Fibroblast of the aortic adventitia (primary cell): Measurements from ENCODE around the gene RUNDC1. TPM values are rescaled to one million over a fixed set of nuclear protein-coding genes. Genes with fewer than 3 reads are reported as not detected.
"Not testable (repeated sequence)": the region's sequence is repeated elsewhere in the genome, so short reads cannot be mapped to it uniquely, and the experiment has no call there.

Experiments used
- DNase-seq: peaks from one replicate; pipeline ENCODE4 v3.0.0-alpha.2; 2010; ENCODE audit warnings: low read depth
- H3K4me3 ChIP-seq: 2 replicates; pipeline ENCODE4 v1.5.1; 2011; ENCODE audit warnings: low read depth, mild to moderate bottlenecking, control low read depth, low read length, moderate library complexity
- total RNA-seq: library from RNA; depleted of rRNA; stranded (reverse); fragments of >200 nt; gene quantifications from 2 replicates; pipeline ENCODE4 v1.2.3, GENCODE V29; 2012; ENCODE audit warnings: low replicate concordance
- TF ChIP-seq, protein P1 (sequence below): IDR thresholded peaks from 2 replicates; pipeline ENCODE4 v1.5.1; 2011; ENCODE audit warnings: mild to moderate bottlenecking, low read length, control low read depth, inconsistent platforms; ENCODE audit not compliant: insufficient read depth

Gene RUNDC1
- total RNA-seq, 1 donor: 7.7 TPM

DNA sequence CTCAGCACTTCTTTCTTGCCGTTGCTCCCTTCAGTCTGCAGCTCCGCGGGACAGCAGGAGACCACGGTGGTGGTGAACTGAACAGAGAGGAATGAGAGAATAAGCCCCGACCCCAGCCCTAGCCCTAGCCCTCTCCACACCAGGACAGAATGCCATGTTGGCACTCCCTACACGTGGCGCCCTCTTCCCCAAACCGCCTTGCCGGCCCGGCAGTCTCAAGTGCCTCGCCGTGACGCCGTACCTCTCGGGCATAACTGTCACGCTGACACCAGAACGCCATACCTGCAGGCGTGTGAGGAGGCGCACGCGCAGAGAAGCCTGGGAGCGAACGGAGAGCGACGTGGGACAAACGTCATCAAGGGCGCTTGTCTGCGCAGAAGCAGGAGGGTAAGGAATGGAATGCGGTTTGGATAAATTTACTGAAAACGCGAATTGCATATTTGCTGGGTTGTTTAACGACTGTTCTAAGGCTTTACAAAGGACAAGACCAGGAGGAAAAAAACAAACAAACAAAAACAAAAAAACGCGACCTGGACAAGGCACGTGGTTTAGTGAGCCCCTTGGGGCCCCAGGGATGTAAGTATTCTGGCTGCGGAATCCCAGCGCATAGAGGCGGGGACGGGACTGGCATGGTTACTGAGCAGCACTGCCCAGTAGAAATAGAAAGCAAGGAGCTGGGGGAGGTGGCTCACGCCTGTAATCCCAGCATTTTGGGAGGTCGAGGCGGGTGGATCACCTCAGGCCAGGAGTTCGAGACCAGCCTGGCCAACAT lies 16.0 kb upstream of the RUNDC1 start, which contains the start of gene AARSD1:
Gene AARSD1 (minus strand): TSS at position 294 of the 772 bp plus-strand sequence. CDS start 14 bp downstream, at position 280.
- H3K4me3 ChIP-seq: peak within 1 kb of the TSS; percentile 94
- peak; percentile 94 for DNase-seq
- TF ChIP-seq, protein P1, sequence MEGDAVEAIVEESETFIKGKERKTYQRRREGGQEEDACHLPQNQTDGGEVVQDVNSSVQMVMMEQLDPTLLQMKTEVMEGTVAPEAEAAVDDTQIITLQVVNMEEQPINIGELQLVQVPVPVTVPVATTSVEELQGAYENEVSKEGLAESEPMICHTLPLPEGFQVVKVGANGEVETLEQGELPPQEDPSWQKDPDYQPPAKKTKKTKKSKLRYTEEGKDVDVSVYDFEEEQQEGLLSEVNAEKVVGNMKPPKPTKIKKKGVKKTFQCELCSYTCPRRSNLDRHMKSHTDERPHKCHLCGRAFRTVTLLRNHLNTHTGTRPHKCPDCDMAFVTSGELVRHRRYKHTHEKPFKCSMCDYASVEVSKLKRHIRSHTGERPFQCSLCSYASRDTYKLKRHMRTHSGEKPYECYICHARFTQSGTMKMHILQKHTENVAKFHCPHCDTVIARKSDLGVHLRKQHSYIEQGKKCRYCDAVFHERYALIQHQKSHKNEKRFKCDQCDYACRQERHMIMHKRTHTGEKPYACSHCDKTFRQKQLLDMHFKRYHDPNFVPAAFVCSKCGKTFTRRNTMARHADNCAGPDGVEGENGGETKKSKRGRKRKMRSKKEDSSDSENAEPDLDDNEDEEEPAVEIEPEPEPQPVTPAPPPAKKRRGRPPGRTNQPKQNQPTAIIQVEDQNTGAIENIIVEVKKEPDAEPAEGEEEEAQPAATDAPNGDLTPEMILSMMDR: no peak

- no peak overlapping the region for H3K4me3 ChIP-seq
- TF ChIP-seq, protein P1: no peak
- no peak for DNase-seq
Measured at GRCh38 chr17:42967925-42968324, 12.4 kb upstream of the RUNDC1 start.

GRCh38 chr17:42969001-42969581 lies 11.3 kb upstream of the RUNDC1 start:
- TF ChIP-seq, protein P1: no peak
- no peak overlapping the region for H3K4me3 ChIP-seq
- peak; percentile 87 for DNase-seq

DNA sequence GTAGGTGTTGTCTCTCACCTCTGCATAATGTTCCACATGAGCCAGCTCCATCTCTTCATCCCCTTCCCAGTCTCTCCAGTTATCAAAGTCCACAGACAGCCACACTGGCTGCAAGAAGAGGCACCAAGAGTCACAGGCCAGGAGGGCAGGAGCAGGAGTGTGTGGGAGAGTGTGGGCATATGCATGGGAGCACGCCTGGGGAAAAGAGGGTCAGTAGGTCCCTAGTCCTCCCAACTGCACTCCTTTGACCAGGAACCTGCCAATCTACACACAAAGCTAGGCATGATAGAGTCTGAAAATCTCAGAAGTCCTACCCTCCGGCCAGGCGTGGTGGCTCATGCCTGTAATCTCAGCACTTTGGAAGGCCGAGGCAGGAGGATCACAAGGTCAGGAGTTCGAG lies 8.8 kb upstream of the RUNDC1 start:
- no peak for DNase-seq
- TF ChIP-seq, protein P1: no peak

DNA sequence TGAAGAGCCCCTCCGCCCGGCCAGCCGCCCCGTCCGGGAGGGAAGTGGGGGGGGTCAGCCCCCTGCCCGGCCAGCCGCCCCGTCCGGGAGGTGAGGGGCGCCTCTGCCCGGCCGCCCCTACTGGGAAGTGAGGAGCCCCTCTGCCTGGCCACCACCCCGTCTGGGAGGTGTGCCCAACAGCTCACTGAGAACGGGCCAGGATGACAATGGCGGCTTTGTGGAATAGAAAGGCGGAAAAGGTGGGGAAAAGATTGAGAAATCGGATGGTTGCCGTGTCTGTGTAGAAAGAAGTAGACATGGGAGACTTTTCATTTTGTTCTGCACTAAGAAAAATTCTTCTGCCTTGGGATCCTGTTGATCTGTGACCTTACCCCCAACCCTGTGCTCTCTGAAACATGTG lies 7.0 kb upstream of the RUNDC1 start:
- DNase-seq, H3K4me3 ChIP-seq: not testable (repeated sequence)

More for the DNA sequence above, 8.8 kb upstream of the RUNDC1 start:
- no peak overlapping the region for H3K4me3 ChIP-seq

DNA sequence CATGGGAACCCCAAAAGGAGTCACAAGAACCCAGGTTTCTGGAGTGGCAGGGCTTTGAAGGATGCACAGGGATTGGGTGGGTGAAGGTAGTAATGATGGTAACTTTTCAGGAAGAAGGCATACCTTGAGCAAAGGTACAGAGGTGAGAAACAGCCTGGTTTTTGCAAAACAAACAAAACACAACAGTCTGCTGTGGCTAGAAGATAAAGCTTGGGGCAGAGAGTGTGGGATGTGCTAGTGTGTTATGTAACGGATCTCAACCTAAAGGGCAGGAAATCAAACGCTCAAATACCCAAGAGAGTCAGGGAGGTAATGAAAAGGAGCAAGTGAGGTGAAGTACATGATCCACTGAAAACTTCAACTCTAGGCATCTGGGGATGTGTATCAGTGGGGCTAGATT lies 5.1 kb upstream of the RUNDC1 start:
- TF ChIP-seq, protein P1: no peak
- no peak overlapping the region for H3K4me3 ChIP-seq
- DNase-seq: no peak

DNA sequence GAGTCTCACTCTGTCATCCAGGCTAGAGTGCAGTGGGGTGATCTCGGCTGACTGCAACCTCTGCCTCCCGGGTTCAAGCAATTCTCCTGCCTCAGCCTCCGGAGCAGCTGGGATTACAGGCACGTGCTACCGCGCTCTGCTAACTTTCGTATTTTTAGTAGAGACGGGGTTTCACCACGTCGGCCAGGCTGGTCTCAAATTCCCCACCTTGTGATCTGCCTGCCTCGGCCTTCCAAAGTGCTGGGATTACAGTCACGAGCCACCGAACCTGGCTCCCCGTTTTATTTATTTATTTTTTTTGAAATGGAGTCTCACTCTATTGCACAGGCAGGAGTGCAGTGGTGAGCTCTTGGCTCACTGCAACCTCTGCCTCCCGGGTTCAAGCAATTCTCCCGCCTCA lies 4.7 kb upstream of the RUNDC1 start:
- DNase-seq, H3K4me3 ChIP-seq: not testable (repeated sequence)
